Activated CD8-positive, alpha-beta T cell treated with anti-CD3 and anti-CD28 coated beads for 36 hours (primary cell): Measurements from ENCODE around the gene MED15. TPM values are rescaled to one million over a fixed set of nuclear protein-coding genes. Genes with fewer than 3 reads are reported as not detected.

Experiments
- ATAC-seq: fragments of 200-7000 bp; cut with Tn5 transposase; one replicate; pipeline ENCODE4 v1.10.0; 2021; ENCODE audit warnings: mild to moderate bottlenecking, moderate library complexity
- CTCF ChIA-PET: fragments of 350-600 bp; sonication (Branson Sonifier 250); formaldehyde crosslinking; loops from one replicate; lab custom pipeline; 2021; ENCODE audit warnings: antibody characterized with exemption; lab: Charles Lee
- POLR2A ChIA-PET: fragments of 350-600 bp; sonication (Branson Sonifier 250); formaldehyde crosslinking; loops from one replicate; lab custom pipeline; 2021; ENCODE audit warnings: antibody characterized with exemption; lab: Charles Lee
- DNase-seq: peaks from one replicate; pipeline ENCODE4 v3.0.0-alpha.2; 2020
- H3K27ac Mint-ChIP-seq: one replicate; pipeline ENCODE4 v1.8.0; 2021; ENCODE audit warnings: mild to moderate bottlenecking, mixed read lengths
- H3K27me3 Mint-ChIP-seq: one replicate; pipeline ENCODE4 v1.8.0; 2021; ENCODE audit warnings: mixed read lengths
- H3K36me3 Mint-ChIP-seq: one replicate; pipeline ENCODE4 v1.8.0; 2021; ENCODE audit warnings: low read depth, mixed read lengths
- H3K4me1 Mint-ChIP-seq: one replicate; pipeline ENCODE4 v1.8.0; 2021; ENCODE audit warnings: low read depth, mixed read lengths
- H3K4me3 Mint-ChIP-seq: one replicate; pipeline ENCODE4 v1.8.0; 2021; ENCODE audit warnings: mild to moderate bottlenecking, moderate library complexity, mixed read lengths
- H3K9me3 Mint-ChIP-seq: one replicate; pipeline ENCODE4 v1.8.0; 2021; ENCODE audit warnings: mixed read lengths
- CTCF ChIP-seq: fragments of 200-600 bp; IDR thresholded peaks from one replicate; pipeline ENCODE4 v1.8.0; 2022; ENCODE audit warnings: antibody characterized with exemption, mild to moderate bottlenecking
- intact Hi-C: fragments of 100-400 bp; cut with micrococcal nuclease; formaldehyde crosslinking; loops from one replicate; pipeline ENCODE4 v1.10.0; 2022
- total RNA-seq, 2 experiments: library from RNA; stranded (reverse); gene quantifications; one replicate each; pipeline ENCODE4 v1.2.3, GENCODE V29; 2021

MED15 gene
- total RNA-seq, 2 experiments from 2014 or later, result 110 to 118 TPM

GRCh38 chr22:20522134-20523004, 15.0 kb downstream of the MED15 start:
- intact Hi-C loops, result no loop called here
- Mint-ChIP-seq H3K4me1 (peaks cover 76% of the 10 kb centered on the region), H3K4me3 (no peak overlapping the region)

GRCh38 chr22:20523086-20523983, 15.9 kb downstream of the MED15 start:
- Mint-ChIP-seq H3K9me3 (no peaks in the 10 kb centered on the region), H3K4me3 (no peak overlapping the region), H3K27ac (peak overlapping the region; percentile 75), H3K4me1 (peaks cover 72% of the 10 kb centered on the region), H3K36me3 (peaks cover 39% of the 10 kb centered on the region), H3K27me3 (no peaks in the 10 kb centered on the region)
- ChIA-PET CTCF (interaction anchor here (0.7 to 2.1 kb wide), 7 partner anchors 9 to 60 kb away, joined by 3 to 9 read pairs (median 5); no protein-coding TSS in a partner anchor), POLR2A (interaction anchor here (0.6 to 3.5 kb wide), 10 partner anchors 8 to 222 kb away, joined by 3 to 21 read pairs (median 4); partner anchors contain the start of gene MED15)
- DNase-seq, result peak; percentile 62
- intact Hi-C loops, result no loop called here
- no peak for TF ChIP-seq CTCF
- ATAC-seq, result peak; percentile 22

More at GRCh38 chr22:20522134-20523004, 15.0 kb downstream of the MED15 start:
- Mint-ChIP-seq H3K36me3 (peaks cover 37% of the 10 kb centered on the region), H3K9me3 (no peaks in the 10 kb centered on the region), H3K27me3 (no peaks in the 10 kb centered on the region), H3K27ac (peak overlapping the region; percentile 78)
- DNase-seq, result no peak
- ATAC-seq, result no peak
- ChIA-PET POLR2A (interaction anchor here (0.6 to 5.5 kb wide), 5 partner anchors 13 to 221 kb away, joined by 4 to 53 read pairs (median 4); partner anchors contain the start of gene MED15), CTCF (interaction anchor here (0.7 to 2.1 kb wide), 3 partner anchors 10 to 46 kb away, joined by 3 to 9 read pairs (median 5); no protein-coding TSS in a partner anchor)
- TF ChIP-seq CTCF, result no peak

- H3K9me3 Mint-ChIP-seq, result no peaks in the 10 kb centered on the region
- peak overlapping the region; percentile 75 for H3K27ac Mint-ChIP-seq
- ChIA-PET CTCF (interaction anchor here (1.0 to 2.1 kb wide), 6 partner anchors 9 to 60 kb away, joined by 3 to 9 read pairs (median 6); no protein-coding TSS in a partner anchor), POLR2A (interaction anchor here (0.6 to 3.5 kb wide), 8 partner anchors 9 to 33 kb away, joined by 3 to 21 read pairs (median 5); partner anchors contain the start of gene MED15)
- H3K27me3 Mint-ChIP-seq, result no peaks in the 10 kb centered on the region
- ATAC-seq, result peak; percentile 55
- TF ChIP-seq CTCF, result no peak
- intact Hi-C loops, result no loop called here
- DNase-seq, result peak; percentile 53
- H3K4me3 Mint-ChIP-seq, result no peak overlapping the region
- H3K36me3 Mint-ChIP-seq, result peaks cover 40% of the 10 kb centered on the region
- peaks cover 70% of the 10 kb centered on the region for H3K4me1 Mint-ChIP-seq
These were observed 16.6 kb downstream of the MED15 start for GRCh38 chr22:20524004-20524481.

GRCh38 chr22:20525048-20525447, 17.6 kb downstream of the MED15 start:
- ATAC-seq (no peak), DNase-seq (no peak)
- no peaks in the 10 kb centered on the region for H3K9me3 Mint-ChIP-seq
- ChIA-PET CTCF (interaction anchor here (1.3 kb wide), 1 partner anchor 13 kb away, joined by 3 read pairs; no protein-coding TSS in a partner anchor), POLR2A (interaction anchor here (0.7 to 3.5 kb wide), 5 partner anchors 8 to 39 kb away, joined by 3 to 21 read pairs (median 3); partner anchors contain the start of gene MED15)
- H3K4me1 Mint-ChIP-seq, result peaks cover 62% of the 10 kb centered on the region
- peaks cover 42% of the 10 kb centered on the region for H3K36me3 Mint-ChIP-seq
- no peak for TF ChIP-seq CTCF
- no peaks in the 10 kb centered on the region for H3K27me3 Mint-ChIP-seq
- no peak overlapping the region for H3K4me3 Mint-ChIP-seq
- intact Hi-C loops, result no loop called here
- peak overlapping the region; percentile 55 for H3K27ac Mint-ChIP-seq
